H1 (cell line): ENCODE data around the gene SPG11. TPM values are rescaled to one million over a fixed set of nuclear protein-coding genes. Genes with fewer than 3 reads are reported as not detected.

Source experiments
- BCL11A ChIP-seq, 2 experiments: IDR thresholded peaks; one replicate each; pipeline ENCODE4 v1.6.1; 2011; ENCODE audit warnings: low read depth in 2 of 2, low read length in 2 of 2, mild to moderate bottlenecking in 2 of 2
- FOSL1 ChIP-seq: IDR thresholded peaks from 2 replicates; pipeline ENCODE4 v1.6.1; 2011; ENCODE audit warnings: mild to moderate bottlenecking, low read depth, low read length, moderate library complexity; ENCODE audit not compliant: insufficient read depth
- GABPA ChIP-seq: IDR thresholded peaks from 2 replicates; pipeline ENCODE4 v1.6.1; 2011; ENCODE audit warnings: mild to moderate bottlenecking, low read length, moderate library complexity, borderline replicate concordance; ENCODE audit not compliant: insufficient read depth
- HDAC2 ChIP-seq, 2 experiments: fragments of 300-600 bp in 1 of 2; sonication (generic) in 1 of 2; IDR thresholded peaks; 2 replicates each; pipeline ENCODE4 v1.6.1; 2011 to 2012; ENCODE audit warnings: low read depth in 2 of 2, low read length in 2 of 2, mild to moderate bottlenecking in 2 of 2, moderate library complexity in 2 of 2, borderline replicate concordance in 1 of 2, inconsistent platforms in 1 of 2
- polyA plus RNA-seq, 7 experiments: library from polyadenylated mRNA; depleted of rRNA in 3 of 7; stranded (reverse) in 5 of 7; unstranded in 2 of 7; fragments of >200 nt in 5 of 7; fragments of 200-250 nt in 2 of 7; gene quantifications; 1 replicate in 5 of 7; 2 replicates in 1 of 7; 4 replicates in 1 of 7; pipeline versions ENCODE4 v1.2.1 to v1.2.3, GENCODE V29; 2011 to 2013; ENCODE audit warnings: missing spikeins in 2 of 7, mixed read lengths in 2 of 7
- total RNA-seq: library from RNA; stranded (reverse); fragmentation: NEBNext Ultra II Directional; extraction: Animal tissue kit (Norgen Biotek cat#: 25700); gene quantifications from 2 replicates; pipeline ENCODE4 v1.2.1, GENCODE V29; 2021
- TF ChIP-seq, protein P1 (sequence below): IDR thresholded peaks from 2 replicates; pipeline ENCODE4 v1.6.1; 2012; ENCODE audit warnings: inconsistent platforms
- TF ChIP-seq, protein P2 (sequence below): IDR thresholded peaks from 2 replicates; pipeline ENCODE4 v1.6.1; 2011; ENCODE audit warnings: low read depth, mild to moderate bottlenecking, low read length; ENCODE audit not compliant: insufficient read depth

The SPG11 gene
- total and polyA plus RNA-seq, 2 of the 8 experiments (the other 6 are each of a cell fraction or from before 2014, with no cell fraction given): 37.1 to 38.6 TPM

DNA sequence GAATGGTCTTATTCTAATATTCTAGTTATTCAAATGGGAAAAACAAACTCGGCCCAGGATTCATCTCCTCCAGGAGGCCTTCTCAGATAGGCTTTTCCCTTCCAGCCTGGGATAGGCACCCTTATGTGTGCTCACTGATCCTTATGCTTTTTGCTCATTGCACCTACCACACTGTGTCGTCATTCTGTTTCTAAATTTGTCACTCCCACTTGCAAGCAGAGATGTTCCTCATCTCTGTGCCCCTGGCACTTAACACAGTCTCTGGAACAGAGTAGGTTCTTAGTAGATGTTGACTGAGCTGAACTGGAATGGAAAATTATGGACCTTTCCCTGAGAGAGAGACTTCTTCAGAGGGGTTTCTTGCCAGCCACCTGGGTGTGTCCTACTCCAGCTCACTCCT lies 18.7 kb upstream of the SPG11 start (continued):
- TF ChIP-seq FOSL1 (no peak), HDAC2 (IDR thresholded peaks at IDR 0.05; ENCODE audit: borderline replicate concordance in 1 of 2, low read depth in 2 of 2, low read length in 2 of 2) (no peak), BCL11A (IDR thresholded peaks at IDR 0.05; ENCODE audit: low read depth in 2 of 2, low read length in 2 of 2) (no peak), GABPA (no peak)
- TF ChIP-seq, protein P1, sequence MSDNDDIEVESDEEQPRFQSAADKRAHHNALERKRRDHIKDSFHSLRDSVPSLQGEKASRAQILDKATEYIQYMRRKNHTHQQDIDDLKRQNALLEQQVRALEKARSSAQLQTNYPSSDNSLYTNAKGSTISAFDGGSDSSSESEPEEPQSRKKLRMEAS: no peak
- TF ChIP-seq, protein P2, sequence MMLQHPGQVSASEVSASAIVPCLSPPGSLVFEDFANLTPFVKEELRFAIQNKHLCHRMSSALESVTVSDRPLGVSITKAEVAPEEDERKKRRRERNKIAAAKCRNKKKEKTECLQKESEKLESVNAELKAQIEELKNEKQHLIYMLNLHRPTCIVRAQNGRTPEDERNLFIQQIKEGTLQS: no peak
